ENCODE measurements around the gene SGSM1.

Gene SGSM1

DNA sequence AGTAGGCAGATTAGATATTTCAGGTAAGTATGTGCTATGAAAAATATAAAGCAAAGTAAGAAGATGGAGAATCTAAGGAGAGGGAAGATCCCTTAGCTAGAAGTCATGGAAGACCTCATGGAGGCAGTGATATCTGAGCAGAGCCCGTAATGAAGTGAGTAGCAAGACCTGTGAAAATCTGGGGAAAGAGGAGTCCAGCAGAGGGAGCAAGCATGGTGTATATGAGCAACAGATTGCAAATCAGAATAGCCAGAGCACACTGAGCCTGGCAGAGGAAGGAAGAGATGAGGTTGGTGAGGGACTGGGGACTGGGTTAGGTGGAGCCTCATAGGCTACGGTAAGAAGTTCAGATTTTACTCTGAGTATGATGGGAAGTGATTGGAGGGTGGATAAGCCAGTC is 131.1 kb downstream of the SGSM1 start:
- no peak overlapping the region for H3K4me3 ChIP-seq (ENCODE audit: low read depth, low read length)
- no peak for DNase-seq (ENCODE audit: low read depth, low spot score)
- CTCF ChIA-PET, result interaction anchor here (0.8 to 3.7 kb wide), 5 partner anchors 9 to 167 kb away, joined by 3 to 58 read pairs (median 4); no protein-coding TSS in a partner anchor
- TF ChIP-seq, protein P1, sequence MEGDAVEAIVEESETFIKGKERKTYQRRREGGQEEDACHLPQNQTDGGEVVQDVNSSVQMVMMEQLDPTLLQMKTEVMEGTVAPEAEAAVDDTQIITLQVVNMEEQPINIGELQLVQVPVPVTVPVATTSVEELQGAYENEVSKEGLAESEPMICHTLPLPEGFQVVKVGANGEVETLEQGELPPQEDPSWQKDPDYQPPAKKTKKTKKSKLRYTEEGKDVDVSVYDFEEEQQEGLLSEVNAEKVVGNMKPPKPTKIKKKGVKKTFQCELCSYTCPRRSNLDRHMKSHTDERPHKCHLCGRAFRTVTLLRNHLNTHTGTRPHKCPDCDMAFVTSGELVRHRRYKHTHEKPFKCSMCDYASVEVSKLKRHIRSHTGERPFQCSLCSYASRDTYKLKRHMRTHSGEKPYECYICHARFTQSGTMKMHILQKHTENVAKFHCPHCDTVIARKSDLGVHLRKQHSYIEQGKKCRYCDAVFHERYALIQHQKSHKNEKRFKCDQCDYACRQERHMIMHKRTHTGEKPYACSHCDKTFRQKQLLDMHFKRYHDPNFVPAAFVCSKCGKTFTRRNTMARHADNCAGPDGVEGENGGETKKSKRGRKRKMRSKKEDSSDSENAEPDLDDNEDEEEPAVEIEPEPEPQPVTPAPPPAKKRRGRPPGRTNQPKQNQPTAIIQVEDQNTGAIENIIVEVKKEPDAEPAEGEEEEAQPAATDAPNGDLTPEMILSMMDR (IDR thresholded peaks at IDR 0.05; ENCODE audit: insufficient read depth, low read length, missing control alignments), result no peak
- POLR2A ChIA-PET, result no interaction called here

DNA sequence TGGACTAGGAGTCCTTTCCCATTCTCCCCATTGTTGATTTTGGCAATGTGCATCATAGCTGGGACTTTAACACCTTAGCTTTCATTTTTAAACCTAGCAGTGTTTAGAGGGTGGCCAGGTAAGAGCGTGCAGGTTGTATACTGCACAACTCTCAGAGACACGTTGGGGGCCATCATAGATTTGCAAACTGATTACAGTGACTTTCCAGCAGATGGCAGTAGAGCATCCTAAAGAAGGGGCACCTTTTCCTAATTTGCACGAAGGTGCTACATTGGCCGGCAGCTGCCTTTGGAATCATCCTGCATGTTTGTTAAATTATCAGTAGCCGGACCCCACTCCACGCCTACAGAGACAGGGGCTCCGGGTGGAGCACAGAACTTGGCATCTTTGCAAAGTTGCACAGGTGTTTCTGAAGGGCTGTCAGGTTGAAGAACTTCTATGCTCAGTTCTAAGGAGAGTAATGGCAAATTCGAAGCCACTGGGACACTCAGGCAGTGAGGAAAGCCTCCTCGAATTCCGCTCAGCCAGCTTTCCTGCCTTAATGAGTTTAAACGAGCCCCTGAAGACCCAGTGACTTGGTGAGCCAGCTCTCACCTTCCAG is 132.8 kb downstream of the SGSM1 start:
- POLR2A ChIA-PET, result no interaction called here

DNA sequence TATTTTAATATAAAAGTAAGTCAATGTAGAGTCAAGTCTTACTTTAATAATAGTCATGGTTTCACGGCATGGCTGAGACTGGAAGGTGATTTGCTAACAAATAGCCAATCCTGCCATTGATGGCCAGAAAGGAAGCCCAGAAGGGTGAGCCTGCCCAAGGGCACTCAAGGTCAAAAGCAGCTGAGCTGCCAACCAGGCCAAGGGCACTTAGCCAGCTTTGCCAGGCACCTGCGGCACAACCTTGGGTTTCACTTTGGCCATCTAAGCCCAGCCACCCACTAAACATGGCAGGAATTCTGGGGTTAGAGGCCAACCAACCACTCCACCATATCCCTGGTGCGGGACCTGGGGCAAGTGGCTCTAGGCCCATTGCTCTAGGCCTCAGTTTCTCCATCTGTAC is 136.3 kb downstream of the SGSM1 start:
- POLR2A ChIA-PET, result no interaction called here
- H3K4me3 ChIP-seq (ENCODE audit: low read depth, low read length), result no peak overlapping the region
- CTCF ChIA-PET, result no interaction called here

More for the DNA sequence above, 132.8 kb downstream of the SGSM1 start:
- CTCF ChIA-PET, result interaction anchor here (0.6 to 3.7 kb wide), 13 partner anchors 9 to 118 kb away, joined by 3 to 58 read pairs (median 4); partner anchors contain the start of gene LHFPL7
- no peak for DNase-seq (ENCODE audit: low read depth, low spot score)
- no peak overlapping the region for H3K4me3 ChIP-seq (ENCODE audit: low read depth, low read length)
- TF ChIP-seq, protein P1 (IDR thresholded peaks at IDR 0.05; ENCODE audit: insufficient read depth, low read length, missing control alignments), result peak; percentile 63

DNA sequence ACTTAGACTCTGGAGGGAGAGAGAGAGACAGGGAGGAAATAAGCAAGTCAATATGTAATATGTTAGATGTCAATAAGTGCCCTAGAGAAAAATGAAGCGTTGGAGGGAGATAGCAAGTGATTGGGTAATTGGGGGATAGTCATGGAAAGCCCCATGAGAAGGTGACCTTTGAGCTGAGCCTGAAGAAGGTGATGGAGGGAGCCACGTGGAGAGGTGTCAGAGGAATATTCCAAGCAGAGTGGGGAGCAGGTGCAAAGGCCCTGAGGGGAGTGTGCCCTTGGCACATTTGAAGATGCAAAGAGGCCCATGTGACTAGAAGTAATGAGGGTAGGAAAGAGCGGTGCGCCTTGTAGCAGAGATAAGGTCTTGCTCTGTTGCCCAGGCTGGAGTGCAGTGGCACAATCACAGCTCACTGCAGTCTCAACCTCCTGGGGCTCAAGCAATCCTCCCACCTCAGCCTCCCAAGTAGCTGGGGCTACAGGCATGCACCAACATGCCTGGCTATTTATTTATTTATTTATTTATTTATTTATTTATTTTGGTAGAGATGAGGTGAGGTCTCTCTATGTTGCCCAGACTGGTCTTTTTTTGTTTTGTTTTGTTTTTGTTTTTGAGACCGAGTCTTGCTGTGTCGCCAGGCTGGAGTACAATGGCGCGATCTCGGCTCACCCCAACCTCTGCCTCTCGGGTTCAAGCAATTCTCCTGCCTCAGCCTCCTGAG is 138.4 kb downstream of the SGSM1 start:
- no peak overlapping the region for H3K4me3 ChIP-seq (ENCODE audit: low read depth, low read length)
- DNase-seq (ENCODE audit: low read depth, low spot score), result no peak
- ChIA-PET POLR2A (no interaction called here), CTCF (interaction anchor here (0.9 kb wide), 1 partner anchor 105 kb away, joined by 3 read pairs; no protein-coding TSS in a partner anchor)
- TF ChIP-seq, protein P1 (IDR thresholded peaks at IDR 0.05; ENCODE audit: insufficient read depth, low read length, missing control alignments), result no peak

More for the DNA sequence above, 136.3 kb downstream of the SGSM1 start:
- DNase-seq (ENCODE audit: low read depth, low spot score), result no peak
- TF ChIP-seq, protein P1 (IDR thresholded peaks at IDR 0.05; ENCODE audit: insufficient read depth, low read length, missing control alignments), result no peak

DNA sequence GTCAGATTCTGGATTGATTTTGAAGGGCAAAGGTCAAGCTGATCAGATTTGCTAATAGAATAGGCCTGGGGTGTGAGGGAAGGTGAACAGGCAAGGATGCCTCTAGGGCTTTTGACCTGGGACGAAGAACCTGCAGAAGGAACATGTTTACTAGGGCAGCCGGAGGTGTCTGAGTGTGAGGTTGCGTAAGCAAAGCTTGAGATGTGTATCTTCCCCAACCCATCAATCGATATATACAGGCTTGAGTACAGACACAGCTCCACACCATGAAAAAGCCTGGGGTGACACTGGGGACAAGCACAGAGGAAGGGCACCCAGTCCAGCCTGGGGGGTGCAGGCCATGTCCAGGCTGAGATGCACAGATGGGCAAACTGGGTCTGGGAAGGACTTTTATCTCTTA is 139.4 kb downstream of the SGSM1 start:
- POLR2A ChIA-PET, result no interaction called here
- TF ChIP-seq, protein P1 (IDR thresholded peaks at IDR 0.05; ENCODE audit: insufficient read depth, low read length, missing control alignments), result no peak
- CTCF ChIA-PET, result no interaction called here
- H3K4me3 ChIP-seq (ENCODE audit: low read depth, low read length), result no peak overlapping the region
- no peak for DNase-seq (ENCODE audit: low read depth, low spot score)

DNA sequence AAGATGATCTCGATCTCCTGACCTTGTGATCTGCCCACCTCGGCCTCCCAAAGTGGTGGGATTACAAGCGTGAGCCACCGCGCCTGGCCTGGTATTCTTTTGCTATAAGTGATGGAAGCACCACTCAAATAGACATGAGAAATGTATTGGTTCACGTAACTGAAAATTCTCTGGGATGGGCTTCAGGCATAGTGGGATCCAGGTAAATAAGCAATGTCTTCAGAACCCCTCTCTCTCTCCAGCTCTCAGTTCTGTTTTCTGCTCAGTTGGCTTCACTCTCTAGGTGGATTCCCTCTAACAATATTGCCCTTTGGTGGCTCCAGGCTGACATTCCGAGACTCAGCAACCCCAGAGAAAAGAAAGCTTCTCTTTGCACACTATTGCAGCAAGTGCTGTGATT is 141.4 kb downstream of the SGSM1 start:
- ChIA-PET CTCF (interaction anchor here (2.8 kb wide), 1 partner anchor 9 kb away, joined by 10 read pairs; no protein-coding TSS in a partner anchor), POLR2A (no interaction called here)
- TF ChIP-seq, protein P1 (IDR thresholded peaks at IDR 0.05; ENCODE audit: insufficient read depth, low read length, missing control alignments), result no peak
- DNase-seq (ENCODE audit: low read depth, low spot score), result no peak
- H3K4me3 ChIP-seq (ENCODE audit: low read depth, low read length), result no peak overlapping the region

Data from AG04449 (cell line).